Hepatocyte (in vitro differentiated cells): ENCODE measurements around the gene GNG7.

Experiments used
- CTCF ChIP-seq: fragments of 200-600 bp; sonication (generic); IDR thresholded peaks from 2 replicates; pipeline ENCODE4 v1.5.1; 2016; ENCODE audit warnings: antibody characterized with exemption, mild to moderate bottlenecking; ENCODE audit not compliant: poor library complexity
- EZH2 ChIP-seq: fragments of 200-600 bp; sonication (generic); IDR thresholded peaks from 2 replicates; pipeline ENCODE4 v1.6.1; 2016; ENCODE audit warnings: antibody characterized with exemption, mild to moderate bottlenecking, borderline replicate concordance
- EZH2phosphoT487 ChIP-seq: fragments of 200-600 bp; sonication (generic); IDR thresholded peaks from one replicate; pipeline ENCODE4 v1.6.1; 2018; ENCODE audit warnings: antibody characterized with exemption, mild to moderate bottlenecking, low read depth, moderate library complexity; ENCODE audit not compliant: unreplicated experiment, severe bottlenecking

- no peak for TF ChIP-seq CTCF
- TF ChIP-seq EZH2, result no peak
- no peak for TF ChIP-seq EZH2phosphoT487
Observed at GRCh38 chr19:2555422-2556220, 146.9 kb downstream of the GNG7 start.
